HG02840 (cell line): ENCODE results near the gene AHSG.

Experiments
- ATAC-seq: cut with Tn5 transposase; IDR thresholded peaks from one replicate; pipeline ENCODE4 v1.9.1; 2021; ENCODE audit warnings: mild to moderate bottlenecking, moderate library complexity, moderate number of reproducible peaks; ENCODE audit not compliant: unreplicated experiment, low FRiP score

AHSG gene

GRCh38 chr3:186592682-186593081 lies 20.2 kb upstream of the AHSG start:
- no peak for ATAC-seq

GRCh38 chr3:186593862-186594261 lies 19.0 kb upstream of the AHSG start:
- ATAC-seq: no peak

GRCh38 chr3:186594591-186595113 lies 18.2 kb upstream of the AHSG start:
- ATAC-seq: no peak

GRCh38 chr3:186596568-186597287 lies 16.1 kb upstream of the AHSG start:
- no peak for ATAC-seq

GRCh38 chr3:186598108-186598784 lies 14.6 kb upstream of the AHSG start:
- ATAC-seq: no peak

- no peak for ATAC-seq
These were observed 14.1 kb upstream of the AHSG start for GRCh38 chr3:186598794-186599141.

- no peak for ATAC-seq
These were observed 13.6 kb upstream of the AHSG start for GRCh38 chr3:186599142-186599784.

GRCh38 chr3:186599785-186600166 lies 13.1 kb upstream of the AHSG start:
- ATAC-seq: no peak

- no peak for ATAC-seq
These were observed 12.0 kb upstream of the AHSG start for GRCh38 chr3:186600896-186601295.

- ATAC-seq: no peak
These were observed 9.7 kb upstream of the AHSG start for GRCh38 chr3:186603159-186603558.

GRCh38 chr3:186605078-186605477 lies 7.8 kb upstream of the AHSG start:
- no peak for ATAC-seq

GRCh38 chr3:186605561-186606545 lies 7.0 kb upstream of the AHSG start:
- no peak for ATAC-seq

- no peak for ATAC-seq
These were observed 4.1 kb upstream of the AHSG start for GRCh38 chr3:186608624-186609215.

- no peak for ATAC-seq
These were observed 3.5 kb upstream of the AHSG start for GRCh38 chr3:186609247-186609868.

GRCh38 chr3:186612065-186612464 lies 795 bp upstream of the AHSG start:
- no peak for ATAC-seq

- no peak for ATAC-seq
These were observed 891 bp downstream of the AHSG start for GRCh38 chr3:186613637-186614265.

GRCh38 chr3:186614266-186614596 lies 1.4 kb downstream of the AHSG start:
- ATAC-seq: no peak

- no peak for ATAC-seq
These were observed 2.0 kb downstream of the AHSG start for GRCh38 chr3:186614597-186615483.
